Neural cell (in vitro differentiated cells): ENCODE measurements around the gene LAIR1. TPM values are rescaled to one million over a fixed set of nuclear protein-coding genes. Genes with fewer than 3 reads are reported as not detected.

Source experiments
- H2AFZ ChIP-seq: fragments of 200-600, 300-800 bp; sonication (generic), shearing (Covaris generic); 2 replicates; pipeline ENCODE4 v1.6.0; 2014; ENCODE audit warnings: low read depth, mild to moderate bottlenecking, antibody characterized with exemption, low read length, moderate library complexity
- H3F3A ChIP-seq: fragments of 200-600 bp; shearing (Covaris generic); 2 replicates; pipeline ENCODE4 v1.6.1; 2016; ENCODE audit warnings: mild to moderate bottlenecking, moderate library complexity, mixed read lengths, antibody characterized with exemption, low read length; ENCODE audit not compliant: insufficient read depth, poor library complexity, severe bottlenecking
- H3K27ac ChIP-seq: fragments of 200-600, 300-800 bp; sonication (generic), shearing (Covaris generic); 2 replicates; pipeline ENCODE4 v1.5.1; 2014; ENCODE audit warnings: mild to moderate bottlenecking, low read length, moderate library complexity
- H3K27me3 ChIP-seq: fragments of 300-800, 200-600 bp; sonication (generic), shearing (Covaris generic); 2 replicates; pipeline ENCODE4 v1.6.0; 2014; ENCODE audit warnings: mild to moderate bottlenecking, low read depth, low read length, moderate library complexity; ENCODE audit not compliant: insufficient read depth
- H3K36me3 ChIP-seq: fragments of 300-800, 200-600 bp; sonication (generic), shearing (Covaris generic); 2 replicates; pipeline ENCODE4 v1.5.1; 2014; ENCODE audit warnings: mild to moderate bottlenecking, antibody characterized with exemption, low read length, moderate library complexity; ENCODE audit not compliant: insufficient read depth
- H3K4me2 ChIP-seq: fragments of 300-800, 200-600 bp; sonication (generic), shearing (Covaris generic); 2 replicates; pipeline ENCODE4 v1.6.0; 2014; ENCODE audit warnings: mild to moderate bottlenecking, low read length
- H3K4me3 ChIP-seq: fragments of 300-800, 200-600 bp; sonication (generic), shearing (Covaris generic); 2 replicates; pipeline ENCODE4 v1.5.1; 2014; ENCODE audit warnings: mild to moderate bottlenecking, low read length, moderate library complexity
- H3K79me2 ChIP-seq: fragments of 200-600 bp; shearing (Covaris generic); replicated peaks from 2 replicates; pipeline ENCODE4 v1.6.0; 2014; ENCODE audit warnings: mild to moderate bottlenecking, low read length, moderate library complexity; ENCODE audit not compliant: insufficient read depth
- H3K9ac ChIP-seq: fragments of 300-800, 200-600 bp; sonication (generic), shearing (Covaris generic); 2 replicates; pipeline ENCODE4 v1.6.1; 2016; ENCODE audit warnings: mild to moderate bottlenecking, low read length, mixed read lengths
- H3K9me2 ChIP-seq: fragments of 200-600 bp; shearing (Covaris generic); 2 replicates; pipeline ENCODE4 v1.6.1; 2016; ENCODE audit warnings: mild to moderate bottlenecking, low read length, mixed read lengths; ENCODE audit not compliant: insufficient read depth
- H3K9me3 ChIP-seq: fragments of 200-600, 300-800 bp; sonication (generic), shearing (Covaris generic); 2 replicates; pipeline ENCODE4 v1.6.1; 2016; ENCODE audit warnings: mild to moderate bottlenecking, mixed run types, low read length, moderate library complexity, mixed read lengths
- H4K20me1 ChIP-seq: fragments of 200-600 bp; shearing (Covaris generic); 2 replicates; pipeline ENCODE4 v1.6.1; 2016; ENCODE audit warnings: mild to moderate bottlenecking, mixed run types; ENCODE audit not compliant: insufficient read depth
- CTCF ChIP-seq: fragments of 450-650 bp; IDR thresholded peaks from 2 replicates; pipeline ENCODE4 v1.5.1; 2014; ENCODE audit warnings: antibody characterized with exemption, mild to moderate bottlenecking, moderate library complexity; ENCODE audit not compliant: poor library complexity, severe bottlenecking
- EP300 ChIP-seq: fragments of 450-650 bp; conservative IDR thresholded peaks from 2 replicates; pipeline ENCODE4 v1.6.1; 2014; ENCODE audit warnings: antibody characterized with exemption, mild to moderate bottlenecking, moderate library complexity; ENCODE audit not compliant: poor library complexity, severe bottlenecking
- EZH2 ChIP-seq: fragments of 200-600, 300-800 bp; shearing (Covaris generic), sonication (generic); IDR thresholded peaks from 2 replicates; pipeline ENCODE4 v1.6.1; 2014; ENCODE audit warnings: antibody characterized with exemption, low read length, borderline replicate concordance, mild to moderate bottlenecking; ENCODE audit not compliant: insufficient read depth, poor library complexity, severe bottlenecking
- MXI1 ChIP-seq: fragments of 450-650 bp; conservative IDR thresholded peaks from 2 replicates; pipeline ENCODE4 v1.6.1; 2014; ENCODE audit warnings: antibody characterized with exemption, mild to moderate bottlenecking; ENCODE audit not compliant: poor library complexity, severe bottlenecking
- POLR2AphosphoS5 ChIP-seq: IDR thresholded peaks from 2 replicates; pipeline ENCODE4 v1.6.1; 2012
- RAD21 ChIP-seq: fragments of 450-650 bp; conservative IDR thresholded peaks from 2 replicates; pipeline ENCODE4 v1.6.1; 2014; ENCODE audit warnings: antibody characterized with exemption, mild to moderate bottlenecking, moderate library complexity
- REST ChIP-seq: IDR thresholded peaks from 2 replicates; pipeline ENCODE4 v1.6.1; 2012; ENCODE audit warnings: borderline replicate concordance
- SMC3 ChIP-seq: fragments of 450-650 bp; conservative IDR thresholded peaks from 2 replicates; pipeline ENCODE4 v1.6.1; 2014; ENCODE audit warnings: antibody characterized with exemption, mild to moderate bottlenecking, moderate library complexity; ENCODE audit not compliant: poor library complexity
- TAF1 ChIP-seq: IDR thresholded peaks from 2 replicates; pipeline ENCODE4 v1.6.1; 2012; ENCODE audit warnings: low read depth
- polyA plus RNA-seq: library from polyadenylated mRNA; depleted of rRNA; stranded (reverse); fragments of >200 nt; gene quantifications from 2 replicates; pipeline ENCODE4 v1.2.3, GENCODE V29; 2014

LAIR1 gene
- polyA plus RNA-seq, 1 donor from 2014 or later = not detected

GRCh38 chr19:54395685-54396084 is 31.0 kb upstream of the LAIR1 start:
- H2AFZ ChIP-seq = no peak overlapping the region
- H3K36me3 ChIP-seq = no peaks in the 10 kb centered on the region
- no peaks in the 10 kb centered on the region for H3F3A ChIP-seq
- no peaks in the 10 kb centered on the region for H3K9me3 ChIP-seq
- TF ChIP-seq SMC3 (no peak), MXI1 (no peak), REST (no peak), POLR2AphosphoS5 (no peak), RAD21 (no peak), EZH2 (no peak), TAF1 (no peak), EP300 (no peak), CTCF (no peak)
- no peak overlapping the region for H3K27ac ChIP-seq
- H3K27me3 ChIP-seq = no peaks in the 10 kb centered on the region
- no peaks in the 10 kb centered on the region for H3K79me2 ChIP-seq
- no peak overlapping the region for H3K9ac ChIP-seq
- H3K9me2 ChIP-seq = no peaks in the 10 kb centered on the region
- no peak overlapping the region for H3K4me3 ChIP-seq
- no peak overlapping the region for H3K4me2 ChIP-seq
- H4K20me1 ChIP-seq = no peaks in the 10 kb centered on the region

DNA sequence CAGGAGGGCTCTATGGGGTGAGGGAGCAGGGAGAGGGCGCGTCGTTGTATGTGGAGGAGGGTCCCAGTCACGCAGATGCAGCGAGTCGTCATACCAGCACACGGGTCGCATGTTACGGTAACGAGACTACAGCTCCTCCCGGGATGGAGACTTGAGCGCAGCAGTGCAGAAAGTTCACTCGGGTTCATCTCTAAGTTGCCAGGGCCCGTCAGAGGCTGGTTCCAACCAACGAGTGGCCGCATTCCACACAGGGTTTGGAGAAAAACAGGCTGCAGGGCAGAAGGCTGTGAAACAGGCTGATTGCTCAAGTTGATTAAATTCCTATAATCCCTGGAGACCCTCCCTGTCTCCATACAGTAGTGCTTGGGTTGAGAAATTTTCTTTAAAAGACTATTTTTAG is 28.6 kb upstream of the LAIR1 start:
- no peak overlapping the region for H3K27ac ChIP-seq
- H3K9me3 ChIP-seq = no peaks in the 10 kb centered on the region
- H3F3A ChIP-seq = no peaks in the 10 kb centered on the region
- no peak overlapping the region for H2AFZ ChIP-seq
- H3K36me3 ChIP-seq = no peaks in the 10 kb centered on the region
- H3K9me2 ChIP-seq = no peaks in the 10 kb centered on the region
- no peak overlapping the region for H3K4me2 ChIP-seq
- H3K79me2 ChIP-seq = no peaks in the 10 kb centered on the region
- H3K9ac ChIP-seq = no peak overlapping the region
- no peaks in the 10 kb centered on the region for H4K20me1 ChIP-seq
- TF ChIP-seq EP300 (no peak), RAD21 (no peak), SMC3 (no peak), MXI1 (no peak), REST (no peak), CTCF (no peak), EZH2 (no peak), TAF1 (no peak), POLR2AphosphoS5 (no peak)
- no peak overlapping the region for H3K4me3 ChIP-seq
- no peaks in the 10 kb centered on the region for H3K27me3 ChIP-seq
